Stimulated activated CD8-positive, alpha-beta memory T cell treated with anti-CD3 and anti-CD28 coated beads, Interleukin-12 subunit alpha, Interleukin-12 subunit beta, amount 100 ng/mL, for 1 hour (primary cell): ENCODE results near the gene FRAT2.
"Not testable (repeated sequence)": the region's sequence is repeated elsewhere in the genome, so short reads cannot be mapped to it uniquely, and the experiment has no call there.

Source experiments
- DNase-seq: peaks from one replicate; pipeline ENCODE4 v3.0.0-alpha.2; 2020; ENCODE audit warnings: low read depth

The FRAT2 gene

GRCh38 chr10:97291357-97292096, 43.0 kb downstream of the FRAT2 start:
- no peak for DNase-seq

- DNase-seq: not testable (repeated sequence)
Measured at GRCh38 chr10:97290576-97291356, 43.8 kb downstream of the FRAT2 start.

- DNase-seq: not testable (repeated sequence)
Measured at GRCh38 chr10:97290076-97290475, 44.5 kb downstream of the FRAT2 start.
